Upper lobe of left lung (tissue), 4 donors: ENCODE results near the gene TMPRSS3.

Source experiments
- CTCF ChIP-seq, 6 experiments: fragments of 450-650 bp in 4 of 6; fragments of 200-600 bp in 2 of 6; sonication (generic) in 2 of 6; IDR thresholded peaks; one replicate each; pipeline ENCODE4 v1.5.1; 2016 to 2019; ENCODE audit warnings: antibody characterized with exemption in 6 of 6
- EP300 ChIP-seq, 4 donors: sonication (generic); formaldehyde crosslinking; IDR thresholded peaks; one replicate each; pipeline ENCODE4 v1.5.1; 2017; ENCODE audit warnings: antibody characterized with exemption in 4 of 4, control low read depth in 2 of 4
- POLR2A ChIP-seq, 4 donors: fragments of 450-650 bp; IDR thresholded peaks; one replicate each; pipeline ENCODE4 v1.5.1; 2016 to 2017; ENCODE audit warnings: antibody characterized with exemption in 4 of 4, mild to moderate bottlenecking in 2 of 4
- POLR2AphosphoS5 ChIP-seq, 2 donors: sonication (generic); formaldehyde crosslinking; IDR thresholded peaks; one replicate each; pipeline ENCODE4 v1.5.1; 2017; ENCODE audit warnings: antibody characterized with exemption in 2 of 2

GRCh38 chr21:42395302-42395701 is 550 bp downstream of the TMPRSS3 start:
- TF ChIP-seq POLR2AphosphoS5 (IDR thresholded peaks at IDR 0.05) (no peak), CTCF (IDR thresholded peaks at IDR 0.05) (no peak), POLR2A (IDR thresholded peaks at IDR 0.05) (no peak), EP300 (IDR thresholded peaks at IDR 0.05) (no peak)
